Bronchial epithelial cell (primary cell): Measurements from ENCODE around the gene FGF2. TPM values are rescaled to one million over a fixed set of nuclear protein-coding genes. Genes with fewer than 3 reads are reported as not detected.
"Not testable (repeated sequence)": the region's sequence is repeated elsewhere in the genome, so short reads cannot be mapped to it uniquely, and the experiment has no call there.

Experiments used
- DNase-seq: peaks from one replicate; pipeline ENCODE4 v3.0.0-alpha.2; 2010; ENCODE audit warnings: low read depth
- FAIRE-seq: peaks from 2 replicates; lab custom pipeline; 2011; peaks lifted over from hg19 to GRCh38; lab: Jason Lieb, UNC
- H3K27me3 ChIP-seq: 2 replicates; pipeline ENCODE4 v1.5.1; 2011; ENCODE audit warnings: low read length; ENCODE audit not compliant: control insufficient read depth, insufficient read depth
- H3K36me3 ChIP-seq: 2 replicates; pipeline ENCODE4 v1.5.1; 2011; ENCODE audit warnings: low read length; ENCODE audit not compliant: control insufficient read depth, insufficient read depth
- H3K4me3 ChIP-seq: 2 replicates; pipeline ENCODE4 v1.5.1; 2011; ENCODE audit warnings: mild to moderate bottlenecking, low read depth, low read length, control low read depth
- total RNA-seq: library from RNA; depleted of rRNA; stranded (reverse); fragments of >200 nt; gene quantifications from 2 replicates; pipeline ENCODE4 v1.2.1, GENCODE V29; 2014
- TF ChIP-seq, protein P1 (sequence below): IDR thresholded peaks from 2 replicates; pipeline ENCODE4 v1.5.1; 2011; ENCODE audit warnings: mild to moderate bottlenecking, moderate library complexity, low read length, control low read depth, inconsistent platforms; ENCODE audit not compliant: insufficient read depth, severe bottlenecking

FGF2 gene
- total RNA-seq, 1 donor from 2014 or later: 9.2 TPM

DNA sequence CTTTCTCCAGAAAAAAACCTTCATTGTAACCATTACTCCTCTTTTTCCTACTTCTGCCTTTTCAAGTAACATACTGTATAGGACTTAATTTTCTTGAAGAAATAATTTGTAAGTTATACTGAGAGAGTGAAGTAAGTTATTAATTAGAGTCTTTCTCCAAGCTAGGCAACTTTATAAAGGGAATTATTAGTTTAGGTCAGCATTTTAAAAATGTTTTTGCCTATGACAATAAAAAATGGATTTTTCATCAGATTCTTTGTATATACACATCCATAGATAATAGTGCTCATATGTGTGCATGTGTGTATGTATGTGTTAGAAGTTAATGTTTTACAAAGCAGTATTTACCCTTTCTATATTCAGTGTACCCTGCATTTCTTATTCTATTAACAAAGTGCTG is 106.1 kb downstream of the FGF2 start:
- peaks cover 2% of the 10 kb centered on the region for H3K36me3 ChIP-seq
- FAIRE-seq: no peak
- H3K4me3 ChIP-seq: no peak overlapping the region
- no peak for DNase-seq
- no peaks in the 10 kb centered on the region for H3K27me3 ChIP-seq
- TF ChIP-seq, protein P1, sequence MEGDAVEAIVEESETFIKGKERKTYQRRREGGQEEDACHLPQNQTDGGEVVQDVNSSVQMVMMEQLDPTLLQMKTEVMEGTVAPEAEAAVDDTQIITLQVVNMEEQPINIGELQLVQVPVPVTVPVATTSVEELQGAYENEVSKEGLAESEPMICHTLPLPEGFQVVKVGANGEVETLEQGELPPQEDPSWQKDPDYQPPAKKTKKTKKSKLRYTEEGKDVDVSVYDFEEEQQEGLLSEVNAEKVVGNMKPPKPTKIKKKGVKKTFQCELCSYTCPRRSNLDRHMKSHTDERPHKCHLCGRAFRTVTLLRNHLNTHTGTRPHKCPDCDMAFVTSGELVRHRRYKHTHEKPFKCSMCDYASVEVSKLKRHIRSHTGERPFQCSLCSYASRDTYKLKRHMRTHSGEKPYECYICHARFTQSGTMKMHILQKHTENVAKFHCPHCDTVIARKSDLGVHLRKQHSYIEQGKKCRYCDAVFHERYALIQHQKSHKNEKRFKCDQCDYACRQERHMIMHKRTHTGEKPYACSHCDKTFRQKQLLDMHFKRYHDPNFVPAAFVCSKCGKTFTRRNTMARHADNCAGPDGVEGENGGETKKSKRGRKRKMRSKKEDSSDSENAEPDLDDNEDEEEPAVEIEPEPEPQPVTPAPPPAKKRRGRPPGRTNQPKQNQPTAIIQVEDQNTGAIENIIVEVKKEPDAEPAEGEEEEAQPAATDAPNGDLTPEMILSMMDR: no peak

DNA sequence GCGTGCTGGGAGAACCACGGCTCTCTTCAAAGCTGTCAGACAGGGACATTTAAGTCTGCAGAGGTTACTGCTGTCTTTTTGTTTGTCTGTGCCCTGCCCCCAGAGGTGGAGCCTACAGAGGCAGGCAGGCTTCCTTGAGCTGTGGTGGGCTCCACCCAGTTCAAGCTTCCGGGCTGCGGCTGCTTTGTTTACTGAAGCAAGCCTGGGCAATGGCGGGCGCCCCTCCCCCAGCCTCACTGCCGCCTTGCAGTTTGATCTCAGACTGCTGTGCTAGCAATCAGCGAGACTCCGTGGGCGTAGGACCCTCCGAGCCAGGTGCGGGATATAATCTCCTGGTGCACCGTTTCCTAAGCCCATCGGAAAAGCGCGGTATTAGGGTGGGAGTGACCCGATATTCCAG is 118.5 kb downstream of the FGF2 start:
- not testable (repeated sequence) for H3K27me3 ChIP-seq, DNase-seq, H3K36me3 ChIP-seq, FAIRE-seq, H3K4me3 ChIP-seq

DNA sequence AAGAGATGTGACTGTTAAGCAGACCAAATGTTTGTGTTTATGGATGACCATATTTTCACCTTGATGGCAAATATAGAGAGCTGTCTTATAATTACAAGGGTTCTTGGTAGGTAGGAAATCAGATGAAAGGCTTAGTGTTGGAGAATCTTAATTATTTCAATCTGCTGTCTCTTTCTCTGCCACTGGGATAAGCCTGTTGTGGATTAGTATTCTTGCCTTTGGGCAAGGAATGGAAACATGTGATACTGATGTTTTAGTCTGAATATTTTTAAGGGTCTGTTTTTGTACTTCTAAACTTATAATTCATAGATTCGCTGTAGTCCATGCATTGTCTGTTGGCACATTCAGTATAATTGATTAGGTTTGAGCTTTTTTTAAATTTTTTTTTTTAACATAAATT is 119.5 kb downstream of the FGF2 start:
- no peak overlapping the region for H3K4me3 ChIP-seq
- TF ChIP-seq, protein P1: no peak
- no peak for FAIRE-seq
- no peaks in the 10 kb centered on the region for H3K27me3 ChIP-seq
- peaks cover 3% of the 10 kb centered on the region for H3K36me3 ChIP-seq
- DNase-seq: no peak

Other genes with a start within 250 kb of the FGF2 start
- gene IL21, start 205.8 kb upstream of the FGF2 start, total RNA-seq: not detected in 2 replicates
- 4.5 and 6.8 TPM in 2 replicates for gene BBS12, start 94.1 kb upstream of the FGF2 start, total RNA-seq
- 2.7 and 3.9 TPM in 2 replicates for gene NUDT6, start 95.8 kb downstream of the FGF2 start, total RNA-seq